NCI-H510A treated with DMSO at 0.1 percent for 48 hours (cell line): ENCODE results near the gene BAZ1A.

Experiments used
- DNase-seq: peaks from one replicate; lab custom pipeline; 2025; lab: John Stamatoyannopoulos, UW

The BAZ1A gene

GRCh38 chr14:34875031-34875922, at the start of gene BAZ1A:
TSS of gene BAZ1A (minus strand) at chr14:34875360. CDS start at chr14:34874604, 756 bp downstream.
- peak; percentile 98 for DNase-seq

- no peak for DNase-seq
Measured at GRCh38 chr14:34920339-34920738, 45.2 kb upstream of the BAZ1A start.

- no peak for DNase-seq
Measured at GRCh38 chr14:34913619-34914018, 38.5 kb upstream of the BAZ1A start.

GRCh38 chr14:34912966-34913365, 37.8 kb upstream of the BAZ1A start:
- no peak for DNase-seq

GRCh38 chr14:34912182-34912581, 37.0 kb upstream of the BAZ1A start:
- DNase-seq: no peak

- no peak for DNase-seq
Measured at GRCh38 chr14:34911209-34912150, 36.3 kb upstream of the BAZ1A start.

- no peak for DNase-seq
Measured at GRCh38 chr14:34906287-34906686, 31.1 kb upstream of the BAZ1A start.

GRCh38 chr14:34895277-34895676, 20.1 kb upstream of the BAZ1A start:
- DNase-seq: no peak

GRCh38 chr14:34890937-34891336, 15.8 kb upstream of the BAZ1A start:
- no peak for DNase-seq

- DNase-seq: no peak
Measured at GRCh38 chr14:34888186-34888585, 13.0 kb upstream of the BAZ1A start.

GRCh38 chr14:34883954-34884353, 8.8 kb upstream of the BAZ1A start:
- DNase-seq: no peak

- DNase-seq: peak; percentile 78
Measured at GRCh38 chr14:34874386-34875030, 652 bp downstream of the BAZ1A start.

- DNase-seq: peak; percentile 88
Measured at GRCh38 chr14:34873589-34874385, 1.4 kb downstream of the BAZ1A start.

GRCh38 chr14:34872822-34873588, 2.2 kb downstream of the BAZ1A start:
- DNase-seq: peak; percentile 88

- DNase-seq: no peak
Measured at GRCh38 chr14:34867199-34867598, 8.0 kb downstream of the BAZ1A start.

- DNase-seq: no peak
Measured at GRCh38 chr14:34865889-34866574, 9.1 kb downstream of the BAZ1A start.

- no peak for DNase-seq
Measured at GRCh38 chr14:34863844-34864243, 11.3 kb downstream of the BAZ1A start.

- no peak for DNase-seq
Measured at GRCh38 chr14:34858765-34859164, 16.4 kb downstream of the BAZ1A start.

- no peak for DNase-seq
Measured at GRCh38 chr14:34857689-34858449, 17.3 kb downstream of the BAZ1A start.
